Right lobe of liver (tissue), 4 donors: ENCODE measurements around the gene CHST11.

ENCODE experiments used
- POLR2A ChIP-seq: fragments of 450-650 bp; IDR thresholded peaks from one replicate; pipeline ENCODE4 v1.6.1; 2017; ENCODE audit warnings: antibody characterized with exemption, mild to moderate bottlenecking
- TF ChIP-seq, protein P1 (sequence below), 4 donors: fragments of 200-600 bp in 3 of 4; fragments of 450-650 bp in 1 of 4; IDR thresholded peaks; one replicate each; pipeline versions ENCODE4 v1.5.1 to v1.8.0; 2016 to 2022; ENCODE audit warnings: antibody characterized with exemption in 4 of 4, mild to moderate bottlenecking in 2 of 4
- donor health status: DM: no; HTN: no; CAD: no.
- donor health status: DM: no; HTN: no; CAD: no.
- donor health status: DM: no; HTN: yes; CAD: no.

DNA sequence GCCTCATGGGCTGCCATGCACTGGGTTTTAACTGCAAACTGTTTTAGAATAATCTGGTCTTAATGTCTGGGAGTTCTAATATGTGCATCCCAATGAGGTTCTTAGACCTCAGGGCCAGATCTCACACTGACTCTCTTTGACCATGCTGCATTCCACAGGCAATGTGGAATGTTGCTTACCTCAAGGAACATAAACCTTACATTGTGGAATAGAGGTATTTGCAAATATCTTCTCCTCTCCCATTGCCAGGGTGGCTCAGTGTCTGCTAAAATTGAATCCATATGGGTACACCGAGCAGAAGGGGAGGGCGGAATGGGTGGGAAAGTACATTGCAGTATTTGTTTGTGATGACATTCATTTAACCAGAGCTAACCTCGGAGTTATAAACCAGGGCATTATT, 78.6 kb downstream of the CHST11 start:
- no peak for TF ChIP-seq POLR2A
- TF ChIP-seq, protein P1, sequence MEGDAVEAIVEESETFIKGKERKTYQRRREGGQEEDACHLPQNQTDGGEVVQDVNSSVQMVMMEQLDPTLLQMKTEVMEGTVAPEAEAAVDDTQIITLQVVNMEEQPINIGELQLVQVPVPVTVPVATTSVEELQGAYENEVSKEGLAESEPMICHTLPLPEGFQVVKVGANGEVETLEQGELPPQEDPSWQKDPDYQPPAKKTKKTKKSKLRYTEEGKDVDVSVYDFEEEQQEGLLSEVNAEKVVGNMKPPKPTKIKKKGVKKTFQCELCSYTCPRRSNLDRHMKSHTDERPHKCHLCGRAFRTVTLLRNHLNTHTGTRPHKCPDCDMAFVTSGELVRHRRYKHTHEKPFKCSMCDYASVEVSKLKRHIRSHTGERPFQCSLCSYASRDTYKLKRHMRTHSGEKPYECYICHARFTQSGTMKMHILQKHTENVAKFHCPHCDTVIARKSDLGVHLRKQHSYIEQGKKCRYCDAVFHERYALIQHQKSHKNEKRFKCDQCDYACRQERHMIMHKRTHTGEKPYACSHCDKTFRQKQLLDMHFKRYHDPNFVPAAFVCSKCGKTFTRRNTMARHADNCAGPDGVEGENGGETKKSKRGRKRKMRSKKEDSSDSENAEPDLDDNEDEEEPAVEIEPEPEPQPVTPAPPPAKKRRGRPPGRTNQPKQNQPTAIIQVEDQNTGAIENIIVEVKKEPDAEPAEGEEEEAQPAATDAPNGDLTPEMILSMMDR (IDR thresholded peaks at IDR 0.05), result no peak
